Right atrium auricular region (tissue), 2 donors: Measurements from ENCODE around the gene THAP3. TPM values are rescaled to one million over a fixed set of nuclear protein-coding genes. Genes with fewer than 3 reads are reported as not detected.
A peak's percentile ranks its signal among the peaks of the same experiment; 100 is the strongest.

Experiments used
- DNase-seq: peaks from one replicate; pipeline ENCODE4 v3.0.0-alpha.2; 2019; ENCODE audit warnings: low spot score
- H3K27ac ChIP-seq, 2 donors: fragments of 200-600 bp; sonication (generic); 1 replicate in 1 of 2; 2 replicates in 1 of 2; pipeline ENCODE4 v1.5.1; 2016 to 2019
- H3K27me3 ChIP-seq, 2 donors: fragments of 200-600 bp; sonication (generic); one replicate each; pipeline versions ENCODE4 v1.5.1 to v1.6.0; 2017 to 2019
- H3K36me3 ChIP-seq: fragments of 200-600 bp; sonication (generic); one replicate; pipeline ENCODE4 v1.5.1; 2016
- H3K4me1 ChIP-seq, 2 donors: fragments of 200-600 bp; sonication (generic); one replicate each; pipeline versions ENCODE4 v1.5.1 to v1.6.0; 2017 to 2019
- H3K4me3 ChIP-seq, 2 donors: fragments of 200-600 bp; sonication (generic); 1 replicate in 1 of 2; 2 replicates in 1 of 2; pipeline ENCODE4 v1.5.1; 2017 to 2019; ENCODE audit warnings: mild to moderate bottlenecking in 1 of 2, moderate library complexity in 1 of 2
- H3K9me3 ChIP-seq, 2 donors: fragments of 200-600 bp; sonication (generic); one replicate each; pipeline ENCODE4 v1.5.1; 2019
- CTCF ChIP-seq, 2 donors: fragments of 200-600 bp; sonication (generic); IDR thresholded peaks; one replicate each; pipeline ENCODE4 v1.5.1; 2019; ENCODE audit warnings: antibody characterized with exemption in 2 of 2
- total RNA-seq, 2 donors: library from RNA; depleted of rRNA; stranded (reverse); fragments of >200 nt; gene quantifications; one replicate each; pipeline ENCODE4 v1.1.0, GENCODE V29; 2016

Gene THAP3
- total RNA-seq, 2 donors from 2014 or later, result 14.6 to 21.4 TPM

GRCh38 chr1:6625584-6626149, 999 bp downstream of the THAP3 start:
- no peak for DNase-seq
- Histone ChIP-seq H3K27me3 (no peaks in the 10 kb centered on the region), H3K4me1 (peaks cover 0 to 23% of the 10 kb centered on the region in 2 donors), H3K27ac (peak overlapping the region; percentile 77 to 84), H3K36me3 (peaks cover 41% of the 10 kb centered on the region), H3K9me3 (no peaks in the 10 kb centered on the region), H3K4me3 (peak overlapping the region; percentile 65 to 88)
- peak in 1 of 2 donors; percentile 15 for TF ChIP-seq CTCF (IDR thresholded peaks at IDR 0.05)

- peaks cover 0 to 23% of the 10 kb centered on the region in 2 donors for H3K4me1 ChIP-seq
- peaks cover 34% of the 10 kb centered on the region for H3K36me3 ChIP-seq
- DNase-seq, result no peak
- no peak for TF ChIP-seq CTCF (IDR thresholded peaks at IDR 0.05)
- H3K4me3 ChIP-seq, result no peak overlapping the region
- H3K27me3 ChIP-seq, result no peaks in the 10 kb centered on the region
- no peaks in the 10 kb centered on the region for H3K9me3 ChIP-seq
- no peak overlapping the region for H3K27ac ChIP-seq
Measured at GRCh38 chr1:6627031-6627430, 2.4 kb downstream of the THAP3 start.

GRCh38 chr1:6627841-6628545, 3.3 kb downstream of the THAP3 start:
- peaks cover 38% of the 10 kb centered on the region for H3K36me3 ChIP-seq
- H3K4me1 ChIP-seq, result peaks cover 0 to 23% of the 10 kb centered on the region in 2 donors
- H3K4me3 ChIP-seq, result no peak overlapping the region
- H3K27me3 ChIP-seq, result no peaks in the 10 kb centered on the region
- no peak overlapping the region for H3K27ac ChIP-seq
- TF ChIP-seq CTCF (IDR thresholded peaks at IDR 0.05), result no peak
- no peak for DNase-seq
- no peaks in the 10 kb centered on the region for H3K9me3 ChIP-seq

- H3K4me3 ChIP-seq, result no peak overlapping the region
- H3K36me3 ChIP-seq, result peaks cover 49% of the 10 kb centered on the region
- peaks cover 0 to 23% of the 10 kb centered on the region in 2 donors for H3K4me1 ChIP-seq
- DNase-seq, result no peak
- no peak for TF ChIP-seq CTCF (IDR thresholded peaks at IDR 0.05)
- no peaks in the 10 kb centered on the region for H3K27me3 ChIP-seq
- no peaks in the 10 kb centered on the region for H3K9me3 ChIP-seq
- H3K27ac ChIP-seq, result no peak overlapping the region
Measured at GRCh38 chr1:6628971-6629479, 4.4 kb downstream of the THAP3 start.

GRCh38 chr1:6630027-6630426, 5.4 kb downstream of the THAP3 start:
- H3K36me3 ChIP-seq, result peaks cover 59% of the 10 kb centered on the region
- H3K4me1 ChIP-seq, result peaks cover 0 to 16% of the 10 kb centered on the region in 2 donors
- H3K4me3 ChIP-seq, result no peak overlapping the region
- no peaks in the 10 kb centered on the region for H3K9me3 ChIP-seq
- H3K27me3 ChIP-seq, result no peaks in the 10 kb centered on the region
- TF ChIP-seq CTCF (IDR thresholded peaks at IDR 0.05), result no peak
- no peak overlapping the region for H3K27ac ChIP-seq
- no peak for DNase-seq
